Measurements from ENCODE around the gene LNPEP. TPM values are rescaled to one million over a fixed set of nuclear protein-coding genes. Genes with fewer than 3 reads are reported as not detected.

Gene LNPEP
- total and polyA plus RNA-seq, 10 of the 15 experiments (the other 5 are each of a cell fraction or from before 2014, with no cell fraction given): 5.6 to 54.9 (median 25.0) TPM

DNA sequence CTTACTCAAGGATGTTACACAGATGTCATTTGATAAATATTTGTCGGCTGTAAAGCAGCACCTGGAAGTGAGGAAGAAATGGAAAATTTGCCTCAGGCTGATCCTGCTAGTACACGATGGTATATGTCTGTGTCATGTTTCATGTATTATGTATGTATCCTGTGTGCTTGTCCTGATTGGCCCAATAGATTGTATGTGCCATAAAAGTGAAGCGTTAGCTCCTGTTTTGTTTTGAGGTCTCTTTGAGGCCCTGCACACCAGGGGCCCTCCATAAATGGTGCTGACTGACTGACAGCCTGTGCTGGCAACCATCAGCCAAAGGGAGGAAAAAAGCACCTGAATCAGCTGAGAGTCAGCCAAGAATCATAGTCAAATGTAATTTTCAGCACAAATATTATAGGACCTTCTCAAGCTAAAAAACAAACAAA, 11.8 kb upstream of the LNPEP start:
- Histone ChIP-seq H3K4me1 (ENCODE audit: control insufficient read depth, insufficient read depth, low read length) (peaks cover 52% of the 10 kb centered on the region), H3K27ac (ENCODE audit: control insufficient read depth, insufficient read depth) (peak overlapping the region; percentile 53; the same call in 1 of the 2 replicates), H3K9me3 (replicated peaks; ENCODE audit: control insufficient read depth, insufficient read depth, low read length) (no peaks in the 10 kb centered on the region), H3K79me2 (ENCODE audit: control insufficient read depth, insufficient read depth, low read length) (peaks cover 8% of the 10 kb centered on the region), H3K4me3 (no peak overlapping the region), H2AFZ (ENCODE audit: control insufficient read depth, low read depth, low read length) (peak overlapping the region; percentile 0; the same call in 1 of the 2 replicates), H4K20me1 (ENCODE audit: control insufficient read depth, insufficient read depth) (no peaks in the 10 kb centered on the region), H3K27me3 (replicated peaks in 1 of 2; ENCODE audit: control insufficient read depth in 2 of 2, insufficient read depth in 2 of 2, low read length in 1 of 2) (no peaks in the 10 kb centered on the region), H3K9ac (ENCODE audit: control insufficient read depth, insufficient read depth, low read length) (no peak overlapping the region), H3K4me2 (ENCODE audit: control insufficient read depth, insufficient read depth) (peak overlapping the region; percentile 30; the same call in 1 of the 2 replicates), H3K36me3 (ENCODE audit: control insufficient read depth in 2 of 2, insufficient read depth in 2 of 2, low read length in 1 of 2) (no peaks in the 10 kb centered on the region; a peak in 1 of 4 replicates)
- SMC1A ChIA-PET (ENCODE audit: uncharacterized antibody, unreplicated experiment): interaction anchor here (0.8 to 4.8 kb wide), 13 partner anchors 8 to 1115 kb away, joined by 3 to 47 read pairs (median 5); partner anchors contain the start of gene ERAP2
- in situ Hi-C loops (cut with MboI): no loop called here
- BruUV-seq (replicated peaks): no TSS peak
- RAD21 ChIA-PET (ENCODE audit: unreplicated experiment): interaction anchor here (1.3 to 3.6 kb wide), 6 partner anchors 8 to 54 kb away, joined by 5 to 18 read pairs (median 8); no protein-coding TSS in a partner anchor
- no peak for TF ChIP-seq ETV6 (conservative IDR thresholded peaks at IDR 0.05 in 1 of 2, IDR thresholded peaks at IDR 0.05 in 1 of 2; ENCODE audit: borderline replicate concordance in 1 of 2, low read depth in 1 of 2)
- 0 out of 4 replicates have a peak, but pooled peaks of 1 of the 2 experiments have one; percentile 19 for TF ChIP-seq SRF (IDR thresholded peaks at IDR 0.05; ENCODE audit: low read depth in 2 of 2, low read length in 2 of 2)
- TF ChIP-seq, protein P1, sequence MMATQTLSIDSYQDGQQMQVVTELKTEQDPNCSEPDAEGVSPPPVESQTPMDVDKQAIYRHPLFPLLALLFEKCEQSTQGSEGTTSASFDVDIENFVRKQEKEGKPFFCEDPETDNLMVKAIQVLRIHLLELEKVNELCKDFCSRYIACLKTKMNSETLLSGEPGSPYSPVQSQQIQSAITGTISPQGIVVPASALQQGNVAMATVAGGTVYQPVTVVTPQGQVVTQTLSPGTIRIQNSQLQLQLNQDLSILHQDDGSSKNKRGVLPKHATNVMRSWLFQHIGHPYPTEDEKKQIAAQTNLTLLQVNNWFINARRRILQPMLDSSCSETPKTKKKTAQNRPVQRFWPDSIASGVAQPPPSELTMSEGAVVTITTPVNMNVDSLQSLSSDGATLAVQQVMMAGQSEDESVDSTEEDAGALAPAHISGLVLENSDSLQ (IDR thresholded peaks at IDR 0.05): peak; percentile 69
- POLR2A ChIA-PET: interaction anchor here (0.6 to 1.2 kb wide), 9 partner anchors 8 to 69 kb away, joined by 3 to 5 read pairs (median 3); no protein-coding TSS in a partner anchor
- intact Hi-C loops (cut with micrococcal nuclease; ENCODE audit: unreplicated experiment): no loop called here
- CTCF ChIA-PET: interaction anchor here (0.8 to 4.0 kb wide), 4 partner anchors 37 to 172 kb away, joined by 3 to 21 read pairs (median 6); no protein-coding TSS in a partner anchor
- WGBS (ENCODE audit: insufficient coverage, insufficient replicate concordance, low lambda C conversion rate, missing lambda C conversion rate): 98% methylated on average over 3 of the region's 3 CpGs
- DNase-seq (ENCODE audit: low read depth, low spot score) (no peak), ATAC-seq (no peak), FAIRE-seq (no peak)

DNA sequence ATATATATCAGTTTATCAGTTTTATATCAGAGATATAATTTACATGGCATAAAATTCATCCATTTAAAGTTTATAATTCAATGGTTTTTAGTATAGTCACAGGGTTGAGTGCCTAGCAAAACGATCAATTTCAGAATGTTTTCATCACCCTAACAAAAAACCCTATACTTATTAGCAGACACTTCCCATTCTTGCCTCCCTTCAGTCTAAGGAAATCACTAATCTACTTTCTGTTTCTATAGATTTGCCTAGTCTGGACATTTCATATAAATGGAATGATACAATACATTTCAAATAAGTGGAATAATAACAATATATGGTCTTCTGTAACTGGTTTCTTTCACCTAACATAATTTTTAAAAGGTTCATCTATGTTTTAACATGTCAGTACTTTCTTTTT, 9.6 kb upstream of the LNPEP start:
- intact Hi-C loops (cut with micrococcal nuclease; ENCODE audit: unreplicated experiment): no loop called here
- H4K20me1 ChIP-seq (ENCODE audit: control insufficient read depth, insufficient read depth): no peaks in the 10 kb centered on the region
- in situ Hi-C loops (cut with MboI): no loop called here
- H3K27ac ChIP-seq (ENCODE audit: control insufficient read depth, insufficient read depth): peak overlapping the region; percentile 28; the same call in 1 of the 2 replicates
- no peaks in the 10 kb centered on the region for H3K27me3 ChIP-seq (replicated peaks in 1 of 2; ENCODE audit: control insufficient read depth in 2 of 2, insufficient read depth in 2 of 2, low read length in 1 of 2)
- H3K4me1 ChIP-seq (ENCODE audit: control insufficient read depth, insufficient read depth, low read length): peaks cover 45% of the 10 kb centered on the region
- no peak overlapping the region for H3K9ac ChIP-seq (ENCODE audit: control insufficient read depth, insufficient read depth, low read length)
- FAIRE-seq (no peak), ATAC-seq (no peak), DNase-seq (ENCODE audit: low read depth, low spot score) (no peak)
- BruUV-seq (replicated peaks): no TSS peak
- H3K9me3 ChIP-seq (replicated peaks; ENCODE audit: control insufficient read depth, insufficient read depth, low read length): no peaks in the 10 kb centered on the region
- POLR2A ChIA-PET: interaction anchor here (0.6 to 1.0 kb wide), 2 partner anchors 42 to 50 kb away, joined by 3 read pairs; partner anchors contain the start of gene ERAP2
- TF ChIP-seq, protein P2, sequence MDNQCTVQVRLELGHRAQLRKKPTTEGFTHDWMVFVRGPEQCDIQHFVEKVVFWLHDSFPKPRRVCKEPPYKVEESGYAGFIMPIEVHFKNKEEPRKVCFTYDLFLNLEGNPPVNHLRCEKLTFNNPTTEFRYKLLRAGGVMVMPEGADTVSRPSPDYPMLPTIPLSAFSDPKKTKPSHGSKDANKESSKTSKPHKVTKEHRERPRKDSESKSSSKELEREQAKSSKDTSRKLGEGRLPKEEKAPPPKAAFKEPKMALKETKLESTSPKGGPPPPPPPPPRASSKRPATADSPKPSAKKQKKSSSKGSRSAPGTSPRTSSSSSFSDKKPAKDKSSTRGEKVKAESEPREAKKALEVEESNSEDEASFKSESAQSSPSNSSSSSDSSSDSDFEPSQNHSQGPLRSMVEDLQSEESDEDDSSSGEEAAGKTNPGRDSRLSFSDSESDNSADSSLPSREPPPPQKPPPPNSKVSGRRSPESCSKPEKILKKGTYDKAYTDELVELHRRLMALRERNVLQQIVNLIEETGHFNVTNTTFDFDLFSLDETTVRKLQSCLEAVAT (IDR thresholded peaks at IDR 0.05): no peak
- H2AFZ ChIP-seq (ENCODE audit: control insufficient read depth, low read depth, low read length): no peak overlapping the region
- H3K79me2 ChIP-seq (ENCODE audit: control insufficient read depth, insufficient read depth, low read length): peaks cover 11% of the 10 kb centered on the region
- no peaks in the 10 kb centered on the region; a peak in 1 of 4 replicates for H3K36me3 ChIP-seq (ENCODE audit: control insufficient read depth in 2 of 2, insufficient read depth in 2 of 2, low read length in 1 of 2)
- H3K4me3 ChIP-seq: no peak overlapping the region
- H3K4me2 ChIP-seq (ENCODE audit: control insufficient read depth, insufficient read depth): peak overlapping the region; percentile 22; the same call in 1 of the 2 replicates
- CTCF ChIA-PET: interaction anchor here (6.3 kb wide), 1 partner anchor 56 kb away, joined by 35 read pairs; no protein-coding TSS in a partner anchor
- 42% methylated on average over 1 of the region's 1 CpG for WGBS (ENCODE audit: insufficient coverage, insufficient replicate concordance, low lambda C conversion rate, missing lambda C conversion rate)
- RAD21 ChIA-PET (ENCODE audit: unreplicated experiment): no interaction called here
- SMC1A ChIA-PET (ENCODE audit: uncharacterized antibody, unreplicated experiment): interaction anchor here (1.3 to 1.9 kb wide), 2 partner anchors 9 to 57 kb away, joined by 4 to 5 read pairs; no protein-coding TSS in a partner anchor

Measured in GM12878 (cell line).